NCI-H187 (cell line): ENCODE data around the gene RAB3IL1.
A peak's percentile ranks its signal among the peaks of the same experiment; 100 is the strongest.
"Not testable (repeated sequence)": the region's sequence is repeated elsewhere in the genome, so short reads cannot be mapped to it uniquely, and the experiment has no call there.

Experiments
- DNase-seq, 2 experiments: peaks; one replicate each; lab custom pipeline; 2025; lab: John Stamatoyannopoulos, UW

RAB3IL1 gene

GRCh38 chr11:61885784-61886580 is 31.4 kb downstream of the RAB3IL1 start:
- no peak for DNase-seq

DNA sequence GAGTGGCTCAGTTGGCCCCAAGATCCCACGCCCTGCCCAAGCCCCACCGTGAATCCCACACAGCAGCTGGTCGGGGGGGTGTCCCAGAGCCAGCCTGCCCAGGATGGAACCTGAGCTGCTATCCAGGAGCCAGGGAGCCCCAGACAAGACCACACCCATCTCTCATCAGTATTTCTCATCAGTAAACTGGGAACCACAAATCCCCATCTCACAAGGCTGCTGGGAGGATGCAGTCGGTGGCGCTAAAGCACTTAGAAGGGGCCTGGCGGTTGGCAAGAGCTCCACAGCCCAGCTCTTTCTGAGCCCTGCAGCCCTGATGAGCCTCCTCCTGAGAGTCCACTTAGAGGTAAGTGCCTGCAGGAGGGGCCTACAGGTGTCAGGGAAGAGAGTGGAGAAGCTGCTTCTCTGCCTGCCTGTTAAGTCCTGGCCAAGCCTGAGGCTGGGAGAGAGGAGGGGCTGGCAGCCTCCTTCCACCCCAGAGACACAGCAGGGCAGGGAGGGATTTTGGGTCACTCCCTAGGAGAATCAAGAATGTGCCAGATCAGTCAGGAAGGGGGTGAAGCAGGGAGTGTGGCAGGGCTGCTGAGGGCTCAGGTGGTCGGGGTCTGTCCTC is 32.1 kb downstream of the RAB3IL1 start:
- peak; percentile 61 to 89 for DNase-seq

DNA sequence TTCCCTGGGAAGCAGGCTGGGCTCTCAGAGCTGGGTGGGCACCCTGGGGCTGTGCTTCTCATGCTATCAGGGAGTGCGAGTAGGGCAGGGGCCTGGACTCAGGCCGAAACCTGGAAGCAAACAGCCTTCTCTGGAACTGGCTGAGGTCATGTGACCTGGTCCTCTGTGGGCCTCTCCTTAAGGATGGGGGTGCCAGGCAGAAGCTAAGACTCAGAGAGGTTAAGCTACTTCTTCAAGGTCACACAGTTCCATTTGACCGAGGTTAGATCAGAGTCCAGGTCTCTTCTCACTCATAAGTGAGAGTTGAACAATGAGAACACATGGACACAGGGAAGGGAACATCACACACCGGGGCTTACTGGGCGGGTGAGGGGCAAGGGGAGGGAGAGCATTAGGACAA is 33.4 kb downstream of the RAB3IL1 start:
- no peak for DNase-seq

- DNase-seq = no peak
These were observed 34.0 kb downstream of the RAB3IL1 start for GRCh38 chr11:61883327-61883726.

DNA sequence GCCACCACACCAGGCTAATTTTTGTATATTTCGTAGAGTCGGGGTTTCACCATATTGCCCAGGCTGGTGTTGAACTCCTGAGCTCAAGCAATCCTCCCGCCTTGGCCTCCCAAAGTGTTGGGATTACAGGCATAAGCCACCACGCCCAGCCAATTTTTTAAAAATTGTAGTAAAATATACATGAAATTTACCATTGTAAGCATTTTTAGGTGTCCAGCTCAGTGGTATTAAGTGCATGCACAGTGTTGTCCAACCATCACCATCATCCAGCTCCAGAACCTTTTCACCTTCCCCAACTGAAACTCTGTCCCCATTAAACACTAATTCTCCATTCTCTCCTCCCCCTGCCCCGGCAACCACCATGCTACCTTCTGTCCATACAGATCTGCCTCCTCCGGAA is 34.5 kb downstream of the RAB3IL1 start:
- no peak for DNase-seq

DNA sequence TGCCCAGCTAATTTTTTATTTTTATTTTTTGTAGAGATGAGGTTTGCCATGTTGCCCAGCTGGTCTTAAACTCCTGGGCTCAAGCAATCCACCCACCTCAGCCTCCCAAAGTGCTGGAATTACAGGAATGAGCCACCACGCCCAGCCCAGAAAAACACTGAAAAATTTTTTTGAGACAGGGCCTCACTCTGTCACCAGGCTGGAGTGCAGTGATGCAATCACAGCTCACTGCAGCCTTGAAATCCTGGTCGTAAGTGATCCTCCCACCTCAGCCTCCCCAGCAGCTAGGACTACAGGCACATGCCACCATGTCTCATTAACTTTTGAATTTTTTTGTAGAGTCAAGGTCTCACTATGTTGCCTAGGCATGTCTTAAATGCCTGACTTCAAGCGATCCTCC is 35.1 kb downstream of the RAB3IL1 start:
- not testable (repeated sequence) for DNase-seq

GRCh38 chr11:61881397-61881796 is 36.0 kb downstream of the RAB3IL1 start:
- no peak for DNase-seq

DNA sequence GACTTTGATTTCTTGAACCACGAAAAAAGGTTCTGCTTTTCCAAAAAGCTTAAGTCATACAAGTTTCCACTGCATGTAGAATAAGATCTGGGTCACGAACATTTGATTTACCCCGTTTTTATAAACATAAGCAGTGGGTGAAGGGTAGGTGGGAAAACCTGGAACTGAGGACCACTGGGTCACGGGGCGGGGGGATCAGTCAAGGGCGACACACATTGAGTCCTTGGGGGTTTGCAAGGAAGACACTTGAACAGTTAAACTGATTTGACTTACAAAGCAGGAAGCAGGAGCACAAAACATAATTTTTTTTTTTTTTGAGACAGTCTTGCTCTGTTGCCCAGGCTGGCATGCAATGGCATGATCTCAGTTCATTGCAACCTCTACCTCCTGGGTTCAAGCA is 36.9 kb downstream of the RAB3IL1 start:
- no peak for DNase-seq

GRCh38 chr11:61880031-61880430 is 37.3 kb downstream of the RAB3IL1 start:
- no peak for DNase-seq

- DNase-seq = no peak
These were observed 38.2 kb downstream of the RAB3IL1 start for GRCh38 chr11:61879152-61879551.

- DNase-seq = no peak
These were observed 41.7 kb downstream of the RAB3IL1 start for GRCh38 chr11:61875698-61876097.

DNA sequence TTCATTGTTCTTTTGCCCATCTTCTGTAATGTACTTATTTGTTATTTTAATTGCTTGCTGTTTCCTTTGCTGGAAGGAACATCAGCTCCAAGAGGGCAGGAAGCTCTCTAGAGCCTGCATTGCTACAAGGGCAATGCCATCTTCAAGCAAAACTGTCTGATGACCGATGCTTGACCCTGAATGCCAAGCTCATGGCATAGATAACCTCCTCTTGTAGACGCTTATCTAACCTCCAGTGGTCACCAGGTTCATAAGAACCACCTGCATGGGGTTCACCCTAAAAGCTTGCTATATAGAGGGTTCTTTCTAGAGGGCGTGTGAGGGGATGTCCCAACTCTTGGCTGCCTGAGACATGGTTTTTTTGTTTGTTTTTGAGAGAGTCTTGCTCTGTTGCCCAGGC is 42.5 kb downstream of the RAB3IL1 start:
- DNase-seq = no peak

GRCh38 chr11:61874377-61874809 is 43.0 kb downstream of the RAB3IL1 start:
- no peak for DNase-seq

DNA sequence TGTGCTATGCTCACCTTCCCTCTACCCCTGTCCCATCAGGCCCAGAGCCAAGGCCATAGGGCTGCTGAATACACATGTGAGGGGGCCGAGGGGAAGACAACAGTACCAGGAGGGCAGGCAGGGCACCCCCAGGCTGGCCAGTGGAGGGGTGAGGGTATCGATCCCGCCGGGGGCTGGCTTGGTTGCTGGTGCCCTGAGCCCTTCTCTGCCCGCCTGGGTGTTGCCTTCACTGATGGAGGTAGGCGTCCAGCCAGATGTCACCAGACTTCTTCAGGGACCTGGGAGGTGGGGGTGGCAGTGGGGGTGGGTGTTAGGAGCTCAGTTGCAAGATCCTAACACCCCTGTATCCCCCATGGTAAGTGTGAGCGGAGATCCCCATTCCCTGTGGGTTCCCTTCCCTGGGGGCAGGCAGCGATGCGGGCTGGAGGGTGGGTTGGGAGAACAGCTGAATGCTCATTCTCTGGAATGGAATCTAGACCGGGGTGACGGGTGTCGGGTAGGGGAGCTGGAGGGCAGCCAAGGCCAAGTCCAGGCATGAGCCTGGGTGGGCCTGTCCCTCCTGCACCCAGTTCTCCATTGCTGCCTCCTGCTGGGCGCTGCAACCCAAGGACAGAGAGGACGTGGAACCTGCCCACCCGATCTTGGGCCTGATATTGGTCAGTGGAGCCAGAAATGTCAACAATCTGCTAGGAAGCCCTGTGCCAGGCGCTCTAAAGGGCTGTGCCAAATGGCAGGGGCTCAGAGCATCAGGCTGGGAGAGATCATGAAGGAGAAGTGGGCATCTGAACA is 43.6 kb downstream of the RAB3IL1 start:
- DNase-seq = no peak

DNA sequence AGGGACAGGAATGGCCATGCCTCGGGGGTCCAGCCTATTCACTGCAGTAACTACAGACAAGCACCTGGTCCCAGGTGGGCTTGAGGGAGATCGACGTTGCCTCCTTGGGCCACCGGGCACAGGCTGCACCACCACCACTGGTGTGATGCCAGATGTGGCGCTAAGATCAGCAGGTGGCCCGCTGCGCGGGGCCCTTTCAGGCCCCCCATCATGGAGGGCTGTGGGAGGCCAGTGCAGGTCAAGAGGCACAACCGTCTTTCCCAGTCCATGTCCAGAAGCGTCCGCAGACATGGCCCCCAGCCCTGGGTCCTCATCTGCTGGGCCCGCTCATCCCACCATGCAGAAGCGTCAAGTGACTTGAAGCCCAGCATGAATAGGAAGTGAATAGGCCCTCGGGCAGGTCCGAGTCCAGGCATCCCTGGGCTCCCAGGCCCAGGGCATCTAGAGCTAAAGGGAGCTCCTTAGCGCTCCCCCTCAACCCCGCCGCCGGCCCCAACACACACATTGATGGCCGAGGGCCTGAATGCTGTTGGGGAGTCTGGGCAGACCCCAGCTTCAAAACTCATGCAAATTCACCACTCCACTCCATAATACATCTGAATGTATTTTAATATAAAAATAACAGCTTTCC is 44.3 kb downstream of the RAB3IL1 start:
- no peak for DNase-seq

DNA sequence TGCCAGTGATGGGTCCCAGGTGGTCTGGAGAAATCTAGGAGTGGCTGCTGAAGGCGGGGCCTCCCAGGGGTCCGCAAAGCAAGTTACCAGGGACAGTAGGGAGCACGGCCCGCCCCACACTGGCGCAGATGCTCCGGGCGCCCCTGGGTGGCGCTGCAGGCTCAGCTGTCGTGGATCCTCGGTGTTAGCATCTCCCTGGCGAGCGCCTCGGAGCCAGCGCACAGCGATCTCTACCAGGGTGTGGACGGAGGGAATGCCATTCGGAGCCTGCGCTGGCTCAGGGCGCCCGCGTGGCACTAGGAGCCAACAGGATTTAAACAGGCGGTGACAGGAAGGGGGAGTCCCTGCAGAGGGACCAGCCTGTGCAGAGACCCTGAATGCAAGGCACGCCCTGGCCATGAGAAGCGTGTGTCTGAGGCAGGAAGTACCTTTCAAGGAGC is 46.2 kb downstream of the RAB3IL1 start:
- peak; percentile 52 to 53 for DNase-seq

DNA sequence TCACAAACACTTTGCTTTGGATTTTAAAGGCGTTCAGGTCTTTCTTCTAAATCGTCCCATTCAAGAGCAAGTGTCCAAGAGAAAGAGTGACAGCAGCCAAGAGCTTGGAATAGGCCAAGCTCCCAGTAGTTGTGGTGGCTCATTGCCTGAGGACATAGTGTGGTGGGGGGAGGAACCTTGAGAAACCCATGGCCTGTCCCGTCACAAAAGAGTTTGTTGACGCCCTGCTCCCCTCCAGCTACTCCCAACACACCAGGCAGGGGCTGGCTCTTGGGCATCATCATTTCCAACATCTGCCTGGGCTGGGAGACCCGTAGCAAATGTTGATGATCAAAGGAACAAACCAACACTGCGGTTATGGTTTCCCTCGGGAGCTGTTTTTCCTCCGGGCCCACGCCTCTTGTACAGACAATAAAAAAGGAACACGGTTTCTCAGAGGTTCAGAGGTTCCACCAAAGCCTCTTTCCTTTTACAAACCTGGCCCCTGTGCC is 46.8 kb downstream of the RAB3IL1 start:
- DNase-seq = no peak

DNA sequence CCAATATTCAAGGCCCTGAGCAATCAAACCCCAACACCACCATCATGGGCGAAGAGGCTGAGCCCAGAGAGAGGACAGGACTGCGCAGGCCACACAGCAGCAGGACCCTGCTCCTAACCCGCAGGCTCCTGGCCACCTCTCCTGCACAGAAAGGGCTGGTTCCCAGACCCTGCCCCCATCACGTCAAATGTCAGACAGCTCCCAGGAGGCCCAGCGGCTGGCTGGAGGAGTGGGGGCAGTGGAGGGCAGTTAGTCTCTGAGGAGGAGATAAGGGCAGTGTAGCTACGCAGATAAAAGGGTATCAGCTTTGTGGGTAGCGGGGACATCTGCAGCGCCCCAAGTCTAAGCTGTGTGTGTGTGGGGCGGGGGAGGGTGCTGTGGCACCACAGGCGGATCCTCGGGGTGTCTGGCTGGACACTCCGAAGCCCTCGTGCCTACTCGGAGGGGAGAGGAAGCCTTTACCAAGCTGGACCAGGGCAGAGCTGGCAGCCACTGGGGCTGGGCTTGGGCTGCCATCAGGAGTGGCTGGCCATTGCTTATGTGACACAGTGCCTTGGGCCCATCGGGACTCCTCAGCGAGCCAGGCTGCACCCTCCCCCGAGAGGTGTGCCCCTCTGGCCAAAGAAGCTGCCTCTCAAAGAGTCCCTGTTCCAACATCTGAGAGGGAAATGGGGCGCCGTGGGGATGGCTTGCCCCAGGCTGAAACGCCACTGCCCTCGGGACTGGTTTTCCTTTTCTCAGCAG is 47.5 kb downstream of the RAB3IL1 start:
- no peak for DNase-seq

DNA sequence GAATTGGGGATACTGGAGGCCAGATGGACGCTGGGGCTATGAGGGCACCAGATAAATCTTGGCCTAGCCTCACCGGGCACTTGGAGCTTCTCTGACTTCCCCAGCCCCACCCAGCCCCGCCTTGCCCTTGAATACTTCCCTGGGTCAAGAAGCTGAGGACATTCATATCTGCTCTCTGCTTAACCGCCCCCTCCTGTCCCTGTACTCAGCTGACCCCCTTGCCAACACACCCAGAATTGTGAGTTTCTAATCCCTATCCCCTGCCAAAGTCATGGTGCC is 48.0 kb downstream of the RAB3IL1 start:
- DNase-seq = no peak

DNA sequence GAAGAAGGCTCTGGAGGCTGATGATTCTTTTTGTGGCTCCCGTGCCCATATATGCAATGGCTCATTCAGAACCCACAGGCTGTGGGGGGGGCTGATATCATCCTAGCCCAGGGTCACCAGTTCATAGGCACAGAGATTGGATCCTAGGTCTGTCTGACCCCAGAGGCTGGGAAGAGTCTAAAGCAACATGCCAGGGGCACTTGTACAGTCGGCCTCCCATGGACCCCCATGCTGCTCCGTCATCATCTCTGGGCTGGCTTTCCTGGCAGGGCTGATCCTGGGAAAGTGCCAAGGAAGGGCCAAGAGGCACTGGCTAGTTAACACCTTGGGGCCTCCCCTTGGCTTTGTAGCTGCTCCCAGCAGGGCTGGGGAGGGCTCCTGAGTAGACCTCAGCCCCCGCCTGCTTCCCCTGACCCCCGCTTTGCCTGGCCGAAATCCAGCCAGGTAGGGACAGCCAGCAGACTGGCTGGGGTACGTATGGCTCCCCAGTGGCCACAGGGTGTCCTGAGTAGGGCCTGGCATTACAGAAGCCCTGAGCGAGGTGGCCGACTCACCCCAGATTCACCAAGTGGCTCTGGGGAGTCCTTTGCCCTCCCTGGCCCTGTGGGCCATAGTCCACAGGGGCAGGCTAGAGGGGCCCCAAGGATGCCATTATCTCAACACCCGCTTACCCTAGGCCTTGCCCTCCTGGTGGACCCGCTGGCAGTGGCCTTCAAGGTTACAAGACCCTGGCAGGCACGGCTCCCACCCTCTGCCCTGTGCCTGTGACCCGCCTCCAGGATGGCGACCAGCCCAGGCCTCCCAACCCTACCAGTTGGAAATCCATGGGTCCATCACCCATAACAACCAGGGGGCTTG is 48.6 kb downstream of the RAB3IL1 start:
- DNase-seq = no peak

DNA sequence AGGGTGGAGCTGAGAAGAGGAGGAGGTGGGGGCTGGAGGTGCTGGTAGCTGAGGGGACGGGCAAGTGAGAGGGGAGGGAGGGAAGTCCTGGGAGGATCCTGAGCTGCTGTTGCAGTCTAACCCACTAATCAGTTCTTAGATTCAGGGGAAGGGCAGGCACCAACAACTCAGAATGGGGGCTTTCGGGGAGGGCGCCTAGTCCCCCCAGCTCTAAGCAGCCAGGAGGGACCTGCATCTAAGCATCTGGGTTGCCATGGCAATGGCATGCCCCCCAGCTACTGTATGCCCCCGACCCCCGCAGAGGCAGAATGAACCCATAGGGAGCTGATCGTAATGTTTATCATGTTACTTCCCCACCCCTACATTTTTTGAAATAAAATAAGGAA is 50.4 kb downstream of the RAB3IL1 start:
- DNase-seq = no peak
